Measurements from ENCODE around the gene SCN5A.

SCN5A gene

DNA sequence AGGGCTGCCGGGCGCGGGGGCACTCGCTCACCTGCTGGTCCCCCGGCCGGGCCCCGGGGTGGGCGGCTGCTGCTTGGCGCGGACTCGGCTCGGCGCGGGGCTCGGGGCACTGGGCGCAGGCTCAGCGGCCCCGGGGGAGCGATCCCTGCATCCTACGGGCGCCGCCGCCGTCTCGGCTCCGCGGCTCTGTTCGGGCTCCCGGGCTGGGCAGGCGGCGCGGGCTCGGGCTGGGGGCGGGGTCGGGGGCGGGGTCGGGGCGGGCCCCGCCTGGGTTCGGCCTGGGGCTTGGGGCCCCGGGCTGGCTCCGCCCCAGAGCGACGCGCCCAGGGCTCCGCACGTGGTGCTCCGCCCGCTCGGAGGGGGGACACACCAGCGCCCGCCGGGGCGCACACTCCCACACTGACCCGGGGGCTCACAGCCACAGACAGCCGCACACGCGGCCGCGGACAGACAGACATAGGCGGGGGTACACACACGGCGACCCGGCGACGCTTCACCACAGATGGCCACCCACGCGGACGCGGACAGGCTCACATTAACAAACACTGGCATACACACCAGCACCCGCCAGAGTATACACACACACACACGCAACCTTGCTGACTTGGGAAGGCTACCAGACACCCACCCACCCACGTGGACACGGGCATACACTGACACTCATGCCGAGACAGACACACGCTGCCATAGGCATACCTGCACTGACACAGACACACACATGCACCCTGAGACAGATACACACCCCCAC lies at the start of gene SCN5A:
Gene SCN5A, minus strand, starts transcription at position 188 of the 748 bp plus-strand sequence. CDS start 16,380 bp downstream, outside the sequence.
- DNase-seq = no peak

DNA sequence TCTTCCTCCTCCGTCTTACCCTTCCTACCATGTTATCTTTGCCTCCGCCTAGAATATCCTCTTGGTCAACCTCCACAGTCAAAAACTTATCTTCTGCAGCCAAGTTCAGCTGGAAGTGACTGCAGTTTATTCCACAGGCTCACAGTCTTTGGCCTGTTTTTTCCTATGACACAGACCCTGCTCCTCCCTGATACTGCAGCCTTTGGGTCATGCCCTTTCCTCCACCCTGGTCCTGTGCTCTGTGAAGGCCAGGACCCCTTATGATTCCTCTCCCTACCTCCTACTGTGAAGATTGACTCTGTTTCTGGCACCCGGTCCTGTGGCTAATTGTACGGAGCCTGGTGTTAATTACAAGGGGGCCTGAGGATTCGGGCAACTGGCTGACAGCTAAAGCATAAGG lies 49.3 kb upstream of the SCN5A start:
- no peak for DNase-seq

DNA sequence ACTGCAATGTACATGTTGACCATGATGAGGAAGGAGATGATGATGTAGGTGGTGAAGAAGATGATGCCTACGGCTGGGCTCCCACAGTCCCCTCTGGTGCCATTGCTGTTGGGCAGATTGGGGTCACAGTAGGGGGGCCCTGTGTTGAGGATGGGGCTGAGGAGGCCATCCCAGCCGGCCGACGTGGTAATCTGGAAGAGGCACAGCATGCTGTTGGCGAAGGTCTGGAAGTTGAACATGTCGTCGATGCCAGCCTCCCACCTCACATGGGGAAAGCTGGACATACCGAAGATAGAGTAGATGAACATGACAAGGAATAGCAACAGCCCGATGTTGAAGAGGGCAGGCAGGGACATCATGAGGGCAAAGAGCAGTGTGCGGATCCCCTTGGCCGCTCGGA lies 48.6 kb upstream of the SCN5A start:
- no peak for DNase-seq

DNA sequence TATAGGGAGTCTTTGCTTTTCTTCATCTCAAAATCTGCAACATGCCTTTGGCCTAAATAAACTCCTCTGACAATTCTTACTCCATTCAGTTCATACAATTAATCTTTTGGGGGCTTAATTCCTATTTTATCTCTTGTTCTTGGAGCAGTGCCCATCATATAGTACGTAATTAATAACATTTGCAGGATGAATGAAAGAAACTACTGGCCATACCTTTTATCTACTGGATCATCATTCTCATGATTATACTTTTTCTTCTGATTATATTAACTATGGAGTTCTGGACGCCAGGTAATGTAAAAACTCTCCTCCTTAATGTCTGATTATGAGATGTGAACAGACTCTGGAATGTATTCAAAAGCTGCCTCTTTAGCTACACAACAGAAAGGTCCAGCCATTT lies 46.5 kb upstream of the SCN5A start:
- no peak for DNase-seq

DNA sequence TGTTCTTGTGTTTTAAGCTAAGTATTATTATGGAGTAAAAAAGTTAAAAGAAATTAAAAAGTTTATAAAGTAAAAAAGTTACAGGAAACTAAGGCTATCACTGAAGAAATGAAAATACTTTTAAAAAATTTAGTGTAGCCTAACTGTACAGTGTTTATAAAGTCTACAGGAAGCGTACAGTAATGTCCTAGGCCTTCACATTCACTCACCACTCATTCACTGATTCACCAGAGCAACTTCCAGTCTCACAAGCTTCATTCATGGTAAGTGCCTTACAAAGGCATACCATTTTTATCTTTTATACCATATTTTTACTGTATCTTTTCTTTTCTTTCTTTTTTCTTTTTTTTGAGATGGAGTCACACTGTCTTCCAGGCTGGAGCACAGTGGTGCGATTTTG lies 40.7 kb upstream of the SCN5A start:
- no peak for DNase-seq

DNA sequence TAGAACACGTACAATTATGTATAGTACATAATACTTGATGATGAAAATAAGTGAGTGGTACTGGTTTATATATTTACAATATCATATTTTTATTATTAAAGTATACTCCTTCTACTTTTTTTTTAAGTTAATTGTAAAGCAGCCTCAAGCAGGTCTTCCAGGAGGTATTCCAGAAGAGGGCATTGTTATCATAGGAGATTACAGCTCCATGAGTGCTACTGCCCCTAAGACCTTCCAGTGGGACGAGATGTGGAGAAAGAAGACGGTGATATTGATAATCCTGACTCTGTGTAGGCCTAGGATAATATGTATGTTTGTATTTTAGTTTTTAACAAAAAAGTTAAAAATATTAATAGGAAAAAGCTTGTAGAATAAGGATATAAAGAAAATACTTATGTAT lies 40.3 kb upstream of the SCN5A start:
- no peak for DNase-seq

DNA sequence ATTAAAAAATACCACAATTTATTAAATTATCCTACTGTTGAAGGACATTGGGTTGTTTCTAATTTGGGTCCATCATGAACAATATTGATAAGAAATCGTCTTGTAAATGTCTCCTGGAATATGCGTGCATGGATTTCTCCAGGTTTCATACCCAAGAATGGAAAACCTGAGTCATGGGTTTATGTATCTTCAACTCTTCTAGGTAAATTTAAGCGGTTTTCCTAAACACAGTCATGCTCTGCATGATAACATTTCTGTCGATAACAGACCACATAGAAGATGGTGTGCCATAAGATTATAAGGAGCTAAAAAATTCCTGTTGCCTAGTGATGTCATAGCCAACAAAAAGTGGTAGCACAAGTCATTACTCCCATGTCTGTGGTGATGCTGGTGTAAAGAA lies 39.9 kb upstream of the SCN5A start:
- DNase-seq = no peak

DNA sequence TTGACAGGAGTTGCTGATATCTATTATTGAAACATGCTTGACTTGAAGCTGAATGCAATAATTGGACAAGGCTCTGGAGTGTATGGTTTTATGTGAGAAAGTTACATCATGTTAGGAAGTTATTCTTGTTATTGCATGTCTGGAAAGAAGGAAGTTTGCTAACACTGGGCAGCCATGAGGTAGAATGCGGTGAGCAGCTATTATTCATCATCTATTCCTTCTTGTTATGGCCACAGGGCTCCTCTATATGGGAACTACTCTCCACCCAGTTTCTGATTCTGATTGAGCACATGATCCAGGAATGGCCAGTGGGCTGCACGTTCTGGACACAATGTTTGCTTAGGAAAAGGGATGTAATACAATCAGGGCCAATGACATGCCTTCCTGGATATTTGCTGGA lies 37.8 kb upstream of the SCN5A start:
- no peak for DNase-seq

DNA sequence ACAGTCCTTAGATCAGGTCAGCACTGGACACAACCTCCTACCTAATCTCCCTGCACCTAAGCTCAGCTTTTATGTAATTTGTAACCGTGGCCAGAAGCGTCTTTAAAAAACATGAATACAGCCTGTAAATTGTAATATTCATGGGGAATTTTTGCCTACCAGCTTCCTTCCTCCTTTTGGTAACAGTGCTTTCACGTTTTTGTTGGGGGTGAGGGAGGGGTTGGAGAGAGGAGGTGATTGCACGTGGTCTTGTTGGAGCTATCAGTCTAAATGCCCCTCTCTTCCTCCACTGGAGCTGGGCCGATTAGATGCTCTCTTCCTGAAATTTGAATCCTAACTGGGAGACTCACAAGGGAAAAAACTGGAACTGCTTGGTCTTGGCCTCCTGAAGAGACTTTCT lies 35.1 kb upstream of the SCN5A start:
- DNase-seq = no peak

DNA sequence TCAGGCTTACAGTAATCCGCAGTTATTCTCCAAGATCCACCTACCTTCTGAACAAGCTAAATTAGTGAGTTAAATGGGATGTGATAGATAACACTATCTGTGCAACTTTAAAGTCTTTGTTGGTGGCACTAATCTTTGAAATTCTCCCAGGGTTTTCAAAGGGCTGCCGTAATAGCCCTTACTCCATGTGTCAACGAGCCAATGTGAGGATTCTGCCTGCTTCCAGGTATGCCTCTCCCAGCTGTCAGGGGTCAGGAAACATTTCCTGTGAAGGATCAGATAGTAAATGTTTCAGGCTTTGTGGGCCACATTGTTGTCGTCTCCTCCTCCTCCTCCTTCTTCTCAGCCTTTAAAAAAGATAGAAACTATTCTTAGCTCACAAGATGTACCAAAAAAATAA lies 20.2 kb upstream of the SCN5A start:
- DNase-seq = no peak

DNA sequence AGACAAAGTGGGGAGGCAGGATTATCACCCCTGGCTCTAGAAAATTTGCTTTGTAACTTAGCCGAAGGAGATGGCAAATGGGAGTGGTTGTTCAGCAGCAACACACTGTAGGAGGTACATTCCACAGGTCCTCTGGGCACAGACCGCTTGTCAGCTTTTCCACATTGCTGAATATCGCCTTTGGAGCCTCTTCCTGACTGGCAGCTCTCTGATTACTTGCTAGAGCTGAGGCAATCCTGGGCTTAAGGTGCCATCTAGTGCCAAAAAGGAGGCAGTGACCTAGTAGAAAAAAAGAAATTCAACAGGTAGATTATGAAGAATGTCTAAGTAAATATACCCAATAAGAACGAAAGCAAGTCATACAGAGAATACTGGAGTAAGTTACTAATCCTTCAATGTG lies 13.1 kb upstream of the SCN5A start:
- DNase-seq = no peak

DNA sequence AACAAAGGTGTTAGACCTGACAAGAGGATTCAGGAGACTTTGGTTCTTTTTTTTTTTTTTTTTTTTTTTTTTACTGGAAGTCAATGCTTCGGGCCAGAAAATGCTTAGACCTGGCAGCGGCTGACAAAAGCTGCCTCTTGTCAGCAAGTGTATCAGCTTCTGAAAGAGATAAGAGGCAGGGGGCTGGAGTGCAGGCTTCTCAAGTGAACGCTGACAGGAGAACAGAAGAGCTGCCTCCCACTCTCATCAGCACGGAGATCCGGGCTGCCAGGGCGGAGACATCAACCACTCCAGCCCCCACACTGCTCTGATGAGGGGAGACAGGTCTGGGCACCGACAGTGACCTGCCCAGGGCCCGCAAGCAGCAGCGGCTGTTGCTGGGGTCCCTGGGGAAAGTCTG lies 9.4 kb upstream of the SCN5A start:
- no peak for DNase-seq

DNA sequence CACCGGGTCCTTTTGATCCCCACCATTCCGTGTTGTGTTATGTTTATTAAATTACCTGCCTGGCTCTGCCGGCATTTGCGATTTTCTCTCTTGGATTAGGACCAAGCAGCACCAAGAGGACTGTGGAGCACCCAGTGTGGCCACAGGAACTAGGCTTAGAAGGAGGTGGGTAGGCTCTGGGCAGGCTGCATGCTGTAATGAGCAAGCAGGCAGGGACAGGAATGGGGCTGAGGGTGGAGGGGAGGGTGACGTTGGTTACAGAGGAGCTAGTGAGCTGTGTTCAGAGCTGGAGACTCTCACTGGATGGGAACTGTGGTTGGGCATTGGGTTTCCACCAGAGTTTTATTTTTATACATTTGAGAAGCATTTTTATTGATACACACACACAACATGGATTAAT lies 7.9 kb upstream of the SCN5A start:
- no peak for DNase-seq

DNA sequence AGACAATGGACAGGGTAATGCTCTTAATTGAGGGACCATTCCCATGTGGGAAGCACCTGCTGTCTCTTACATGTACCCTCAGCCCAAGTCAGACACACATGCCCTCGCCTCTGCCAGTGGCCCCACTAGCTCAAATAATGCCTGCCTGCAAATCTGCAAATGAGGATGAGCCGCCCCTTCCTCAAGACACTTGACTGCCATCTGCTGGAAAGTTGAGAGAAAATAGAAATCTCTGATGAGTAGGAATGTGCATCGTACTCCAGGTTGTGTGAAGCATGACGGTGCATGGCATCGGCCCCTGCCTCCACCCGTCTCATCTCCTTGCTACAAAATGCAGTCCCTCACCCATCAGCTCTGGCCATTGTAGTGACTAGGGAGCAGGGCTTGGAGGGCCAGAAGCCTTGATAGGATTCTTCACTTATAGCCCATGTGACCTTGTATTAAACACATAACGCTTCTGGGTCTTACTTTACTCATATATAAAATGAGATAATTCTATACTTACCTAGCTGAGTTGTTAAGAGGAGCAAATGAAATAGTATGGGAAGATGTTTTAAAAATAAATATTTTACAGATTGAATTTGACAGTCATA lies 6.3 kb upstream of the SCN5A start:
- no peak for DNase-seq

DNA sequence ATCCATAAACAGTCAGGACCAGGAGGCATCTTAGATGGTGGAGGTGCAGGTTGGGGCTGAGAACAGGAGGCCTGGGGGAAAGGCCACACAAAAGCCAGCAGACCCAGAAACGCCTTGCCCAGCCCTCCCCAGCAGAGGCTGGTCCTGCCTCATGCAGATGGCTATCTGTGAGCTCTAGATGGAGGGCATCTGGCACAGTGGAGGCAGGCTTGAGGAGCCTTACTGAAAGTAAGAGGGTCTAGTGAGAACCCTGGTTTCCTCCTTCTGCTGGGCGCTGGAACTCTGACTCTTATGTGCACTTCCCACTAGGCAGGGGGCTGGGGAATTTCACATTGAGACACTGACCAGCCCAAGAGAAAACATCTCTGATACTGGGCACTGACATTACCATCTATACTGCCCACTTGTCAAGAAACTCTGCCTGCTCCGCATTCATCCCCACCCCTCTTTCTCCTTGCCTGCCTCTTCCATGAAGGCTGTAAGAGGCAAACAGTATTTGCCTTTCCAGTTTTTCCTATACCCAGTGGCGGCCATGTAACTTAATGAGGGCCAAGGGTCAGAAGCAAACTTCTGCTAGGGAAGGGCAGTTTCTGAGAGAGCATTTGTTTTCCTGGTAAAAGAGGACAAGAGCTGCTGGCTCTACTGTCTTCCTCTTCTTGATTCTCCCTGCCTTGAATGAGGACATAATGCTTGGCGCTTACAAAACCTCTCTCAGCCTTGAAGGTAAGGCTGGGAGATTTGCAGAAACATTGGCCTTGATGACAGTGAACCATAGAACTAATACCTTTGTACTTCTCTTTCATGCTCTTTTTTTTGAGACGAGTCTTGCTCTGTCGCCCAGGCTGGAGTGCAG lies 4.4 kb upstream of the SCN5A start:
- no peak for DNase-seq

DNA sequence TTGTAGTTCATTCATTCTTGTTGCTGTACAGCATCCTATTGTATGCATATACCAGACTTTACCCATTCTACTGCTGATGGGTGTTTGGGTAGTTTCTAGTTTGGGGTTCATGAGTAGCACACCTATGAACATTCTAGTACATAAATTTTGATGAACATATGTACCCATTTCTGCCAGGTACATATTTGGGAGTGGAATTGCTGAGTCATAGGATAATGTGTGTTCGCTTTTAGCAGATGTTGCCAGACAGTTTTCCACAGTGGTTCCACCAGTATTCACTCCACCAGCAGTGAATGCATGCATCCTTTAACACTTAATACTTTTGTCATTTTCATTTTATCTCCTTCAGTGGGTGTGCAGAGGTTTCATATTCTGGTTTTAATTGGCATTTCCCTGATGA lies 3.4 kb upstream of the SCN5A start:
- no peak for DNase-seq

DNA sequence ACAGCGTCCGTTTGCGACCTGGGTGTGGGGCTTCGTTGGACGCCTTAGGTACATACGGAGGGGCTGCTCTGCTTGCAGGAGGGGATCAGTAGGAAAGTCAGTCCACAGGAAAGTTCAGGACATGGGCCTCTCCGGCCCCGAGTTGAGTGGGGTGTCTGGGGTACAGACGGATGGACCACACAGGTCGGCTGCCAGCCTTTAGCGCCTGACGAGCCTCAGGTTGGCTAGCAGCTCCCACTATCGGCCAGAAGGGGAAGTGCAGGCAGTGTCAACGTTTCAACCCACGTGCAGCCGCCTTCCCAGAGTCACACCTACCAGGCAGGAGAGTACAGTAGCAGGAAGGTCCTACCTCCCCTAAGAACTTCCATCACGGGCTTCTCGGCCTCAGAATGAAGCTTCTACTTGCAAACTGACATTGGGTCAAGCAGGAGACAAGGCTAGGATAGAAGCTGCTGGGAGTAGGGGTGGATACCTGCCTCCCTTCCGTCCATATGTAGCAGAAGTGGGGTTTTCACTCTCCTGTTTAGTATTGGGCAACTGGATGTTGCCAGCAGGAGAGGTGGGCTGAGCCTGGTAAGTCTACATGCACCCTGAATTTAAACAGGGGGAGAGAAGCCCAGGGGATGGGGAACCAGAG lies 1.8 kb upstream of the SCN5A start:
- peak; percentile 14 for DNase-seq

DNA sequence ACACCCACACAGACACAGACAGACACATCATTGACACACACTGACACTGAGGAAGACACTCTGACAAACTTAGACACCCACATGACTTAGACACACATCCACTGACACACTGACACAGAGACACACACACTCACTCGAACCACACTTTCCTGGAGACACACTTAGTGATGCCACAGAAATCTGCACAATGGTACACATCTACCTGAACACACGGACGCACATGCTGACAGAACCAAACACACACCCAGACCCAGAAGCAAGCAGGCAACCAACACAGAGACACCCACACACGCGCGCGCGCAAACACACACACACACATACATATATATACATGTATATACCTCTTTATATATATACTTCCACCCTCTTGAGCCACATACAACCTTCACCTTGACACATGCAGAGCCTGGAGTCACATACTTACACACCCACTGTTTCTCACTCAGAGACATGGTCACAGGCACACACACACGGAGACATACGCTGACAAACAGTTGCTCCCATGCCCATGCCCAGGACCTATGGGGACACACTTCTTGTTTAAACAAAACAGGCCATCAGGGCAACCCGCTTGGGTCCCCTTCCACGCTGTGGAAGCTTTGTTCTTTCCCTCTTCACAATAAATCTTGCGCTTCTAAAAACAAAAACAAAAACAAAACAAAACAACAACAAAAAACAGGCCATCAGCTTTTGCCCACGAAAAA lies 913 bp upstream of the SCN5A start:
- DNase-seq = no peak

DNA sequence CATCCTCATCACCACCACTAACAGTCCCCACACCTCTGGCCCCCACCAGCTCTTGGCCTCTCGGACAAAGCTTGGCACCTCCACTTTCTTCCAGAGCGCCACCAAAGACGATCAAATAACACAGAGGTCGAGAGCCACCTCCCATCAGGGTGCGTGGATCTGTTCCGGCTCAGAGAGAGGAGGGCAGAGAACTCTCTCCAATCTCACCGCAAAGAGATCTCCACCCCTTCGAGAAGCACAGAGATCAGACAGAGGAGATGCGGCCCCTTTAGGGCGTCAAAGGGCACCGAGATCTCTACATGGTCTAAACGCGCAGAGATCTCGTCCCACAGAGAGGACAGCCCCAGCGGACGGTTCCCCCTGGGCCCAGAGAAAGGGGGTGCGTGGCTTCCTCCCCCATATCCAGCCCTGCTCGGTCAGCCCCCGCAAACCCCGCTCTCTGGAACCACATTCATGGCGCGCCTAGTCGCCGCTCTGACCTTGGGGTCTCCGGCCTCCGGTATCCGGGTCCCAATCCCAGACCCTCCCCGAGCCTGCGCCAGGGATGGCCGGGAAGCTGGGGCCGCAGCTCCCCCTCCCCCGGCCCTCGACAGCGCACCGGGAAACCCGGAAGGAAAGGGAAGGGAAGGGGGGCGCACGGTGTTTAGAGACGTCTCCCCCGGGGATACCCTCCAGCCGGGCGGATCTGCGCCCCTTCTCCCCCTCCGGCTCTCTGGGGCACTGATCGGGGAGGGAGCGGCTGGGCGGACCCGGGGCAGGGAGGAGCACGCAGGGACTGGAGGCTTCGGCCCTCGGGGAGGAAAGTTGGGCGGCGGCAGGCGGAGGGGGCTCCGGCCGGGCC lies 608 bp downstream of the SCN5A start:
- DNase-seq = no peak

DNA sequence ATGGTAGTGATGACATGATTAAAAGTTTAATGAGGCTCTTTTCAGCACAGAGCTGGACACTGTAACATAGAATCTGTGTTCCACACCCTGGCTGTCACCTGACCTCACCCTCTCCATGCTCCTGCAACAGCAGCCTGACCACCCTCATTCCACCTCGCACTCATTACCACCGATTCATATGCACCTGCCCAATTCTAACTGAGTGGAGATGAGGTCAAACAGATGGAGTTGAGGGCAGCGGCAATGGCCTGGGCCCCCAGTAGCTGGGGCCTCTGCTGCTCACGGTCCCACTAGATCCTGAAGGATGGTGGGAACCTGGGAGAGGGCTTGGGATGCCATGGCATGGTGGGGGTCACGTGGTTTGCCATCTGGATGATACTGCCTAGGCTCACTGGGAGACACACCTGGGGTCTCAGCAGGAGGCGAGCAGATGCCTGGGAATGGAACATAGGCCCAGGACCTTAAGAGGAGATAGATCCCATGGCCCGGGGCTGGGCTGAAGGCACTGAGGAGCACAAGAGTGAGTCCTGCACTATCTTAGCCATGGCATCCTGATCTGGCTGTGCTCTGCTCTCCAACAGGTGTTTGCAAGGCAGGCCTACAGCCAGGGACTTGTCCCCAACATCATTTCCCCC lies 1.3 kb downstream of the SCN5A start:
- DNase-seq = no peak

DNA sequence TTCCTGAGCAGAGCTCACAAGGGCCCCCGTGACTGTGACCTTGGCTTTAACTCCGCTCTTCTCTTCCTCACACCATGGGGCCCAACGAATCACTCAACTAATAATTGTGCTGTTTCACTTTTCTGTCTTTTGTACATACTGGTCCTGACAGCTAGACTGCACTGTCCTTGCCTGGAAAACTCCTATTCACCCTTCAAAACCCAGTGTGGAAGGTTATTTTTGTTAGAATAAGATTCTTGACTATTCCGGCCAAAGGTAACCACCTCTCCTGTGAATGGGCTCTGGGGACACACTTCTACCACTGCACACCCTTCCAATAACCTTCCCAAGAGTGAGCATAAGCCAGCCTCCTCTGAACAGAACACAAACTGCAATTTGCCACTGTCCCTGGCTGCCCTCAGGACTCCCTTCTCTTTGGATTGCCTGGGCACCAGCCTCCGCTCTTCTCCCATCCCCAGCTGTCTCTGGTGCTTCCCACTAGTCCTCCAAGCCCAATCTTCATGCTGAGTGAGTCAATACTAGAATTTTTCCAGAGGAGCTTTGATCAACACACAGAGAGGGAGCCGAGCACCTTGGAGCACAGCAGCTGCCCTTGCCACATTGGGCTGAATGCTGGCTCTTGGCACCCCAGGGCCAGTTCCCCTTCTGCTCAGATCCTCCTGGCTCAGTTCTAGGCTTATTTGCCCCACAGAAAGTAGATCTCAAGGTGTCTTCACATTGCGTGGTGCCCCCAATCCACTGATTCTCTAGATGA lies 2.1 kb downstream of the SCN5A start:
- DNase-seq = no peak
